ENCODE measurements around the gene PLEKHM3.

The PLEKHM3 gene, protein sequence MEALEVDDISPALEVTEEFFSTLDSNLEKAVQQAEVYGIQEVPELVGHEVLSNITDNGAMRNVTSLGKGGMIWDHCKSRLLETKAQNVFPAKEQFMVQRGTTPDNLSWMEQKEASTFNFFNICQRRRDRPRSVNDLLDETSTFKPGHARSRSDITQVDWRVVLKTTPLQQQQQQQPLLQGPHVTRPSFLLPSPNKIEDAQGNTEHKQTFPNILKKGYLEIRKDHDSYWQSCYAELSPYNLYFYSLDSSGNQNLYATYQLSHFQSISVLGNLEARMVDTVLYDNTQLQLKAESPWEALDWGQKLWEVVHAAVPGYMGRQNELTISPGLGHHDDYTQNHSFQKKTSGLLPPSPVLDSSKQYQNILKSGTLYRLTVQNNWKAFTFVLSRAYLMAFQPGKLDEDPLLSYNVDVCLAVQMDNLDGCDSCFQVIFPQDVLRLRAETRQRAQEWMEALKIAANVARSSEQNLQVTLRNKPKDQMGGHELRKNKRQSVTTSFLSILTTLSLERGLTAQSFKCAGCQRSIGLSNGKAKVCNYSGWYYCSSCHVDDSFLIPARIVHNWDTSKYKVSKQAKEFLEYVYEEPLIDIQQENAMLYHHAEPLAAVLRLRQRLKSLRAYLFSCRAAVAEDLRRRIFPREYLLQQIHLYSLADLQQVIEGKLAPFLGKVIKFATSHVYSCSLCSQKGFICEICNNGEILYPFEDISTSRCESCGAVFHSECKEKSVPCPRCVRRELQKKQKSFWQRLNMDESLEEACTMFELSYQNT

DNA sequence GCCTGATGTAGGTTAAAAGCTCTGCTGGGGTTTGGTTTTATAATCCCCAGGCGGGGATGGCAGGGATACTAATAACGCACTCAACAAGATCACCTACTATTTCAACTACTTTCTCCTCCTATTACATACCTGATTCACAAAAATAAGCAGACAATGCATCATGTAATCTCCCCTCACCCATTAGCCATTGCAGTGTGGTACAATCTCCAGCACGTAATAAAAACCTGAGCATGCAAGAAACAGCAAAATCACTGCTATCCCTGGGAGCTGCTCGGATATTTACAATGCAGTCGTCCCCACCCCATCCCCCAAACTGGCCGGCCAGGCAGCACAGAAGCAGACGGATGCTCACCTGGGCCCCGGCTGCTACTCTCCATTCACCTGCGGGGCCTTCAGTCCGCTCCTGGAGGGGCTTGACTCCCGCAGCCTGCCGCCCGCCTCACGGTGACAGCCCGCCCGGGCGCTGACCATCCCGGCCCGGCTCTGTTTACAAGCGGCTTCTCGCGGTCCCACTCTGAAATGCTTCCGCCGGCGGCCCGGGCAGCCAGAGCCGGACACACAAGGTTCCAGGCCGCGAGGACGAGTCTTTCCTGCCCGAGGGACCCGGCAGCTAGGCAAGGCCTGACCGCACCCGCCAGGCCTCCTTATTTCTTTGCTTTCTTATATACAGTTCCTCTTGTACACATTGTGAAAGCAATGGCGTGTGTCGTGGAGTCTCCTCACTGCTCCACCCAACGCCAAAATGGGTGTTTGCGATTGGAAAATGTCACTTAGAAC, at the start of gene PLEKHM3:
Gene PLEKHM3 (minus strand): TSS at position 491 of the 777 bp plus-strand sequence. CDS start 23,888 bp downstream, outside the sequence.
- no peak for FAIRE-seq

DNA sequence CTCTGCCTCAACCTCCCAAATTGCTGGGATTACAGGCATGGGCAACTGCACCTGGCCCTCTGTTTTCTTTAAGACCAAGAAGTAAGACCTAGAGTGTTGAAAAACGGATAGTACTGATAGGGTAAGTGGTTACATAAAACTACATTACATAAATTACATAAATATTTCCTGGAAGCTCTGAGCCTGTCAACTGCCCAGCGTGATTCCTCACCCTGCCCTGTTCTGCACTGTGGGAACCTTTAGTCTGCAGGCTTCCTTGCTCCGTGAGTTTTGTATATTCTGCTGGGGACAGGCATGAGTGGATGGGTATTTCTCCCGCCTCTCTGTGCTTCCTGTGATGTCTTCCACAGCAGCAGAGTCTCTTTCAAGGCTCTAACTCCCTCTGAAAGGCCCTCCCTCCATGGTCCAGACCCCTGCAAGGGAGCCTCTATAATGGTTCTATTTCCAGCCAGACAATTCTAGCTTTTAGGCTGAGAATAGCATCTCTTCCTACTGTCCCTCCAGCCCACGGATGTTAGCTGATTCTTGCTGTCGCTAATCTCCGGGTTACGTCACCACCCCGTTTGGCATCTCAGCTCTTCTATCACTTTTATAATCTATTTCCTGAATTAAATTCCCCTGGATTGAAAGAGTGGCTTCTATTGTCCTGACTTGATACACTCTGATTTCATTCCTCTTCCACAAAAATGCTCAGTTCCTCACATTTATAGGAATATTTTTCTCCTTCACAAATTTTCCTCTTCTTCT, 49.5 kb upstream of the PLEKHM3 start:
- no peak for FAIRE-seq

DNA sequence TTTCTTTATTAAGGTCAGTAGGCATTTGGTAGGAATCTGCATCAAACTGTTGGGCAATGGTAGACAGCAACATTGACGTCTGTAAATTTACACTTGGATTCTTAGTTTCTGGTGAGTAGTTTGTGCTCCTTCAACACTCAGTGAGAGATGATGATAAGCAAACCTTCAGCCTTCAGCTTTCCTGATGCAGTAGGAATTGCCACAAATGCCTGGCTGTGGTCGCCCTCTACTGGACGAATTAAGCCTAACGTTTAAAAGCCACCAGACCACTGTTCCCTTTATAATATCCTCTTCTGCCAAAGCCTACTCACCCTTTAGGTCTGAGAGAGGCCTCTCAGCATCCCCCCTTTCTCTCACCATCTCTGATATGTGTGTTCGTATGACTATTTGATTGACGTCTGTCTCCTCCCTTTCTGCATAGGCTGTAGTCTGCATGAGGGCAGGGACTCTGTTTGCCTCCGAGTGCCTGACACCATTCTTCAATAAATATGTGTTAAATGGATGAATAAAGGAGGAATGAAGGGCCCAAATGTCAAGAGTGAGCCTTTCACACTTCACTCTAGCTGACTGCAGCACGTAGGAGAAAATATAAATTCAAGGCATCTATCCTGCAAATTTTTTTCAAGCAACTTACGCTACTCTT, 47.0 kb upstream of the PLEKHM3 start:
- peak; percentile 62 for FAIRE-seq

DNA sequence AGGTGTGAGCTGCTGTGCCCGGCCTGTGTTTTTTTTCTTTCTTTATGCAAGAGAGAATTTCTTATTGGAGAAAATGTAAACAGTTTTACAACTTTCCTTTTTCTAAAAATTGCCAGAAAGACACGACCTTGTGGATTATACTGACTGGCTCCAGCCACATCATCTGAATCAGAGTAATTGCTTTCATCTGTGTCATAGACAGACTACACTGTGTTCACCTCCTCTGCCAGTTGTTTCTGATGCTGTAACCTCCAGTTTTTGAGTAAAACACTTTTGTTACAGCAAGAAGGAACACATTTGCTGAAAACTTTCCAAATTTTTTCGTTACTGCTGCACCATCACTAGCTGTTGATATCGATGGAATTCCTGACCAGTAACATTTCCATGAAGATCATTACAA, 43.9 kb upstream of the PLEKHM3 start:
- FAIRE-seq, result no peak

DNA sequence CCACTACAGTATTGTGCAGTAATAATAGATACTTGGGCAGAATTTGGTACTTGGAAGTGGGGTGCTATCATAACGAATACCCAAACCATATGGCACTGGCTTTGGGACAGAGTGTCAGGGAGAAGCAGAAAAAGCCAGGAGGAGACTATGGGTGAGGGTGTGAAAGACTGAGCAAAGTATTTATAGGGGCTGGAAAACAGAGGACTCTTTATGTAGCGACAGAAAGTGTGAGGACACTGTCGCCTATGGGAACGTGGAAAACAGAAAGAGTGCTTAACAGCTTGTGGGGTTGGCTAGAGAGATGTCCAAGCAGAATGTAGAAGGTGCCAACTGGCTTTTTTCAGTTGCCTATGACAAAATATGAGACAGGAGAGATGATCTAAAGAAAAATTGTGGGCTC, 40.7 kb upstream of the PLEKHM3 start:
- FAIRE-seq, result no peak

DNA sequence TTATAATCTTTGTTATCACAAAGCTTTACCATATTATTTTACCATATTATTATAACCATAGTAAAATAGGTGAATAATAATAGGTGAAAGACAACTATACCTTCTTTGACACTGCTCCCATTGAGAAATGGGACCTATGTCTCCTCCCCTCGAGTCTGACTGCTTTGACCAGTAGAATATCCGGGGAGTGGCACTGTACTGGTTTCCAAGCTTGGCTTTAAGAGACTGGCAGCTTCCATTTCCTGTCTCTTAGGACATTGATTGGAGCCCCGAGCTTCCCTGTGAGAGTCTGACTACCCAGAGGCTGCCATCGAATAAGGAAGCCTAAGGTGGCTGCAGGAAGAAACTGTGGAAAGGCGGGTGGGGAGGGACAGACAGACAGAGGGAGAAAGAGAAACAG, 40.1 kb upstream of the PLEKHM3 start:
- FAIRE-seq, result no peak

DNA sequence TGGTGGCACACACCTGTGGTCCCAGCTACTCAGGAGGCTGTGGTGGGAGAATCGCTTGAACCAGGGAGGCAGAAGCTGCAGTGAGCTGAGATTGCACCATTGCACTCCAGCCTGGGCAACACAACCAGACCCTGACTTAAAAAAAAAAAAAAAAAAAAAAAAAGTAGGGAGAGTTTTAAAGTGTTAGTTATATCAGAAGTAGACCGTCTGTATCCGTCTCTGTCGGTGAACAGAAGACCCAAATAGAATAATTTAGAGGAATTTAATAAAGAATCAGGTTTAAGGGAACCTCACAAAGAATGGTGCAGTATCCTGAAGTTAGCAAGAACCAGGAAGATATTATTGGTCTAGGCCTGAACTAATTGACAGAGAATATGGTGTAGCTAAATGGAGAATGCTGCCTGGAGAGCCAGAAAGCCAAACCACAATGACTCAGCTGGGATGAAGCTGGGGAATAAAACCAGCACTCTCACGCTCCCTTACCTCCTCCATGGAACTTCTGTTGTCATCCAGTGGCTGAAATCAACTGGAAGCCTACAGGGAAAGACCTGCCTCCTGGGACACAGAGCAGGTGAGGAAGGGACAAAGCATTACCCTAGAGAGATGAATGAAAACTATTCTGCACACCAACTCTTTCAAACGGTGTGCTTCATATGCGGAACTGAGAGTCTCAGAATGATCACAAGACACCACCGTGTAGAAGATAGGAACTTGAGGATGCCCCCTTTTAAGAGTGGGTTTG, 39.1 kb upstream of the PLEKHM3 start:
- FAIRE-seq, result no peak

DNA sequence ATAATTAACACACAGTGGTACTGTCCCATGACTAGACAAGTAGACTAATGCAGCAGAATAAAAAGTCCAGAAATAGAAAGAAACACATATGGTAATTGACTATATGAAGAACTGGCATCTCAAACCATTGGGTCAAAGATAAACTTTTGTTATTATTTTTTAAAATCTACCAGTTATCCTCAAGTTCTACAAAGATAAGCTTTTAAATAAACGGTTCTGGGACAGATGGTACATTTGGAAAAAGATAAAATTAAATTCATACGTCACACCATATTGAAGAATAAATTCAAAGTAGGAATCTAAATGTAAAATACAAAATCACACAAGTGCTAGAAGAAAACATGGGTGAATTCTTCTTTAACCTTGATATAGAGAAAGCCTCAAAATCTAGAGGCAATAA, 37.6 kb upstream of the PLEKHM3 start:
- peak; percentile 14 for FAIRE-seq

DNA sequence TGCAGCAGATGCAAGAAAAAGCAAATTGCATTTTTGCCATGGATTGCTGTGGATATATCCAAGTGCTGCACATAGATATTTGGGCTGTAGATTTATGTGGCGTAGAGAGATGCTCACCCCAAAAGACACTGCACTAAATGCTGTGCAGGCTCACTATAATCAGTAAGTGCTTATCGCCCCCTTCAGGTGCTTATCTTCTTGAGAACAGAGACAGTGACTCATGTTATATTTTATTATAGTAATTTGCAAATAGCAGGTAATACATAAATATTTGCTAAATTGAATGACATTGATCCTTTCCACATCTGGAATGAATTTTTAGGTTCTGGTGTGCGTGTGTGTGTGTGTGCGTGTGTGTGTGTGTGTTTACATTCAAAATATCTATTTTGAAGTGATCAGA, 36.8 kb upstream of the PLEKHM3 start:
- FAIRE-seq, result no peak

DNA sequence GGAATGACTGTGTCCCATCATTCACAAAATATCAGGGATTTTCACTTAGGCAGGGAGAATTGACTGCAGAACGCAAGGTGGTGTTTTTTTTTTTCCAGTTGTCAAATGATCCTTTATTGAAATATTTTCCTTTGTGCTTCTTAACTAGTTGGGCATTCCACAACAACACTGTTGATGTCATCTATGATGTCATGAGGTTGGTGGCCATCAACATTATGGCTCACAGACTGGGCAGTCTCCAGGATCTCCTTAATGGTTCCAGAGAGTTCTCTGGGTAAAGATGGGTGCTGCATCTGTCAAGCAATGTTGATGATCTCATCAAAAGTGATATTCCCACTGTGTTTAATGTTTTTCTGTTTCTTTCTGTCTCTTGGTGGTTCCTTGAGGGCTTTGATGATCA, 31.8 kb upstream of the PLEKHM3 start:
- no peak for FAIRE-seq

DNA sequence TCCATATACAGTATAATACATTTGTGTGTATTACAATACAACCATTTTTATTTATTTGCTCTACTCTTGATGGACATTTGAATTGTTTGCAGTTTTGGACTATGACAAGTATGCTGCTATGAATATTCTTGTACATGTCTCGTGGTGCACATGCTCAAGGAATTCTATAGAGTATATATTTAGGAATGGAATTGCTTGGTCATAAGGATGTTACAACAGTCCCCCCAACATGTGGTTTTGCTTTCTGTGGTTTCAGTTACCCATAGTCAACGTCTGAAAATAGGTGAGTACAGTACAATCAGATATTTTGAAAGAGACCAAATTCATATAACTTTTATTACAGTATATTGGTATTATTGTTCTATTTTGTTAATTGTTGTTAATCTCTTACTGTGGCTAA, 24.1 kb upstream of the PLEKHM3 start:
- FAIRE-seq, result no peak

DNA sequence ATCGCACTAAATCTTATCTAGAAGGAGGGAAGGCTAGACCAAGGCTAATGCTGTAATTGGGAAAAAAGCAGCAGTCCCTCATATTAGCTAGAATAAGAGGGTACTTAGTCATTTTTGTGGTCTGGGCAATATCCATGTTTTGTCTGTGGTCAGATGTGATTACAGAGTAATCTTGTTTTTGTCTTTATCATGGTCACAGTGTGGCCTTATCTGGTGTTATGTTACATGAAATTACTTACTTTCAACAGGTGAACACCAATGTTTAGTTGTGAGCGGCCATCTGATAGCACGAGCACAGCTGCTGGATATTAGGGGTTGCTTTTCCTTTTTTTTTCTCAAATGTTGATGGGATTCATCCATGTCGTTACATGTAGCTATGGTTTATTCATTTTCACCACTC, 23.7 kb upstream of the PLEKHM3 start:
- no peak for FAIRE-seq

DNA sequence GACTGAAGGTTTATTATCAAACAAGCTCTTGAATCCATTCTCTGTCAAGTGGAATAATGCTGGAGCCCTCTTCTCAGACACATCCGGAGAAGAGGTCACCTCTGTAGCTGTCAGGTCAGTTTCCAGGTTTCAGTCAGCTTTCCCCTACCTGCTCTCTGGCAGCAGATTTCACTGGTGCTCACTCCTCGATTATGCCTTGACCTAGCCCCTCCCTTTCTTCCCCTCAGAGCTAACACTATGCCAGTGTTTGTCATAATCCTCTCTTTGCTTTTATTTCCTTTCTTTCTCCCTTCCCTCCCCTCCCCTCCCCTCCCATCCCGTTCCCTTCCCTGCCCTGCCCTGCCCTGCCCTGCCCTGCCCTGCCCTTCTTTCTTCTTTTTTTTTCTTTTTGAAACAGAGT, 22.5 kb upstream of the PLEKHM3 start:
- no peak for FAIRE-seq

DNA sequence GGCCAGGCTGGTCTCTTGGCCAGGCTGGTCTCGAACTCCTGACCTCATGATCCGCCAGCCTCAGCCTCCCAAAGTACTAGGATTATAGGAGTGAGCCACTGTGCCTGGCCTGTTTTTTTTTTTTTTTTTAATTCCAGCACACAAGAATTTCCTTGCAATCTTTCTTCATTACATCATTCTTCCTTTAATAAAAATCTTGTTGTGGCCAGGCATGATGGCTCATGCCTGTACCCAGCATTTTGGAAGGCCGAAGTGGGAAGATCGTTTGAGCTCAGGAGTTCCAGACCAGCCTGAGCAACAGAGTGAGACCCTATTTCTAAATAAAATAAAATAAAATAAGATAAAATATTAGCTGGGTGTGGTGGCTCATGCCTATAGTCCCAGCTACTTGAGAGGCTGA, 21.4 kb upstream of the PLEKHM3 start:
- no peak for FAIRE-seq

DNA sequence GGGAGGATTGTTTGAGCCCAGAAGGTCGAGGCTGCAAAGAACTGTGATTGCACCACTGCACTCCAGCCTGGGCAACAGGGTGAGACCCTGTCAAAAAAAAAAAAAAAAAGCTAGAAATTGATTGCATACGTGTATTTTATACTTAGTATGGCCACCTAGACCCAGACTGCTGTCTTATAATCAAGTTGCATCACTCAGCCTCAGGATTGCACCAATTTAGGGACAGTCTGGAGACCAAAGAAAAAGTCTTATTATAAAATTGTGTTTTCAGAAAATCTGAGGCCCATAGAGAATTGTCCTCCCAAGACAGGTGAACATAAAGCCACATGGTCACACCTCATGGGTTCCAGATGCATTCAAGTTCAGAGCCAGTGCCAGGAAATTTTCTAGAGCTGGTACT, 17.1 kb upstream of the PLEKHM3 start:
- FAIRE-seq, result no peak

DNA sequence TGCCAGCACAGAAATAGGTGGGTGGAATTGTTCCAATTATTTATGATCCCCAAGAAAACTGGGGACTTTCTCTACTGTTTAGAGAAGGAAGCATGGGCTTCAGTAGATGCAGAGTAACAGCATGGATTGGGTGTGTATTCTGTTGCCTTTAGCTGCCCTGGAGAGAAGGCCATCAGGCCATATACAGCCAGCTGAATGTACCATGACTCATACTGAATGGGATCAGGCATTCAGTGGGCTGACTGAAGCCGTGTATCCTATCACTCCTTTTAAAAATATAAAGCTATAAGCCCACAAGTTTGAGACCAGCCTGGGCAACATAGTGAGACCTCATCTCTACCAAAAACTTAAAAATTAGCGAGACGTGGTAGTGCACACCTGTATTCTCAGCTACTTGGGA, 16.7 kb upstream of the PLEKHM3 start:
- FAIRE-seq, result no peak

DNA sequence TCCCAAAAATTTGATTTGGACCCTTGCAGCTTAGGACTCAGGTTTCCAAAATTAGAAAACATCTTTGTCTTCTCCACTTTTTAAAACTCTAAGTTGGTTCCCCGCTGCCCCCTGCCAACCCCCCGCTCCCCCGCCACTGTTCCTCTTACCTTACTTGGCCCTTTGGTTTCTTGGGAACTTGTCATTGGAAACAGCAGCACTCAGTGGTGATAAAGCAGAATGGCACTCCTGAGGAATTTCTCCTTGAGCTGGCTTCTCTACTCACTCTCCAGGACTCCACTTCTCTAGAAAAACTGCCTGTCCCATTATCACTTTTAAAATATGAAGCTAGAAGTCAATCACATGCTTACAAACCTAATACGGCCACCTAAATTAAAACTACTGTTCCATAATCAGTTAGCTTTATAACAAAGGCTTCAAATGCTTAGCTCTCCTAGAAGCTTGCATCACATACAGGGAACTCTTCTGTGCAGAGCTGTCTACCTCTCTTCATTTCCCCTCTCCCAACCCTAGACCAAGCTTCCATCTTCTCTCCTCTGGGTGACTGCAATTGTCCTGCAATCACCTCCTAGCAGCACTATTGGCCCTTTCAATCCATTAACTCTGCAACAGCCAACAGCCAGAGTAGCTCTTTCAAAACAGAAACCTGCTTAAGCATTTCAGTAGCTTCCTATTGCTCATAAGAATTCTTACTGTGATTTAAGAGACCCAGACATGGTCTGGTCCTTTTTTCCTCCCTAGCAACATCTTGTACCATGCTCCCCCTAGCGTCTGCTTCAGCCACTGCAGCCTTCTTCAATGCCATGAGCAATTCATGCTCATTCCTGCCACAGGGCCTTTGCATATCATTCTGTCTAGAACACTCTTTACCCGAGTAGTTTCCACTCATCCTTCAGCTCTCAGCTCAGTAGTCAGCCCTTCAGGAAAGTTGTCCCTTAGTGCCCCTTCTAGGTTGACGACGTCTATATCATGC, 15.2 kb upstream of the PLEKHM3 start:
- FAIRE-seq, result no peak

DNA sequence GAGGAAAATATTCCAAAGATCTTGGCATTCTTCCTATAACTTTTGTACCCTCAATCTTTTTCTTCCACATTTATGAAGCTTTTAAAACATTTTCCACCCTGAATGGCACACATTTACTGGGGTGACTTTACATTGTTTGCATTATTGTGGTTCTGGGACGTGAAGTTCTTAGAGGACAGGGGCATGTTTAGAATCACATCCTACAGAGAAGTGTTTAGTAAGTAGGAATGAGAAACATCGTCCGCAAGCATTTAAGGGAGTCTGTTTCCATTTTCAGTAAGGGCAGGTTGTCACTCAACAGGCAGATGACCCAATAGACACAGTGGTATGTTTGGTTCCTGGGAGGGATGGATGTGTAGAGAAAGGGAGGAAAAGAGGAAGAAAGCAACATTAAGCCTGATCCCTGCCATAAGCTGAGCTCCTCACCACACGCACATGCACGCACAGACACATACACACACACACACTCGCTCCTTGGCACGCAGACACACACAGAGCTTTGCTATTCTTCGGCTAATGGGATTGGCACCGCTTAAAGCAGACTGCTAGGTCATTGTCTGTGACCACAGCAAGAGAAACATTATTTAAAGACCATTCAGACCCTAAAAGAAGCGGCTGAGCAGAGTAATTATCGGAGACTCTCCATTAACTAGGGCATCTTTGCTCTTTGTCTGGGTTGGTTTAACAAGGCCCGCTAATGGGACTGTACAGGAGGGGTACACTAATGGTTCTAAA, 14.2 kb upstream of the PLEKHM3 start:
- FAIRE-seq, result no peak

Measured in A204.1 (cell line).